Stimulated activated CD4-positive, alpha-beta T cell treated with anti-CD3 and anti-CD28 coated beads, Interleukin-4, amount 100 ng/mL, for 24 hours (primary cell): ENCODE data around the gene TRIP6.

ENCODE experiments used
- DNase-seq: peaks from one replicate; pipeline ENCODE4 v3.0.0-alpha.2; 2020

Gene TRIP6

DNA sequence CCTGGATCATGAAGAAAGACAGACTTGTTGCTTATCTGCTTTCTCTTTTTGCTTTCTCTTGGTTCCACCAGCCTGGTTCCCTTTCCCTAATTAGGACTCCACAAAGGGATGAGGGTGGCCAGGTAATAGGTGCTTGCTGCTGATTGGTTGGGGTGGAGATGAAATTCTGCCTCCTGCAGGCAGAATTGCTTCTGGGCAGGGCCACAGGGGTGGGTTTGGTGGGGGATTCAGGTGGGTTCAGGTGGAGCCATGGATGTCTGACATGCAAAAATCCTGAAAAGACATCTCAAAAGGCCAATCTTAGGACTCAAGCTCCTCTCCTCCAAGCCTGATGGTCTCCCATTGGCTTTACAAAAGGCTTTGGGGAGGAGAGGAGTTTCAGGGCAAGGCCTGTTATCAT lies 53.9 kb downstream of the TRIP6 start:
- DNase-seq = no peak
